ENCODE measurements around the gene GDF15.
"Not testable (repeated sequence)": the region's sequence is repeated elsewhere in the genome, so short reads cannot be mapped to it uniquely, and the experiment has no call there.

The GDF15 gene

GRCh38 chr19:18392417-18392816, 6.5 kb downstream of the GDF15 start:
- no peak for DNase-seq (ENCODE audit: low spot score)

GRCh38 chr19:18392926-18393325, 7.0 kb downstream of the GDF15 start:
- DNase-seq (ENCODE audit: low spot score): no peak

- no peak for DNase-seq (ENCODE audit: low spot score)
Observed at GRCh38 chr19:18393836-18394235, 7.9 kb downstream of the GDF15 start.

GRCh38 chr19:18396471-18397241, 10.7 kb downstream of the GDF15 start:
- no peak for DNase-seq (ENCODE audit: low spot score)

GRCh38 chr19:18397242-18398202, 11.6 kb downstream of the GDF15 start, which contains the start of gene LRRC25:
LRRC25 (minus strand) TSS chr19:18397622; CDS start chr19:18396963, 659 bp downstream.
- DNase-seq (ENCODE audit: low spot score): no peak

GRCh38 chr19:18399008-18399407, 13.1 kb downstream of the GDF15 start:
- no peak for DNase-seq (ENCODE audit: low spot score)

GRCh38 chr19:18401580-18402112, 15.7 kb downstream of the GDF15 start:
- no peak for DNase-seq (ENCODE audit: low spot score)

GRCh38 chr19:18402455-18403248, 16.7 kb downstream of the GDF15 start:
- DNase-seq (ENCODE audit: low spot score): not testable (repeated sequence)

GRCh38 chr19:18405754-18406153, 19.8 kb downstream of the GDF15 start:
- not testable (repeated sequence) for DNase-seq (ENCODE audit: low spot score)

- no peak for DNase-seq (ENCODE audit: low spot score)
Observed at GRCh38 chr19:18406749-18407148, 20.8 kb downstream of the GDF15 start.

GRCh38 chr19:18408053-18408476, 22.1 kb downstream of the GDF15 start:
- no peak for DNase-seq (ENCODE audit: low spot score)

- DNase-seq (ENCODE audit: low spot score): no peak
Observed at GRCh38 chr19:18412610-18413239, 26.8 kb downstream of the GDF15 start.

- DNase-seq (ENCODE audit: low spot score): no peak
Observed at GRCh38 chr19:18414504-18415177, 28.7 kb downstream of the GDF15 start.

GRCh38 chr19:18415178-18415867, 29.4 kb downstream of the GDF15 start:
- DNase-seq (ENCODE audit: low spot score): no peak

- peak; percentile 43 for DNase-seq (ENCODE audit: low spot score)
Observed at GRCh38 chr19:18416778-18417249, 30.9 kb downstream of the GDF15 start.

GRCh38 chr19:18417250-18418028, 31.5 kb downstream of the GDF15 start:
- DNase-seq (ENCODE audit: low spot score): no peak

GRCh38 chr19:18418029-18418482, 32.1 kb downstream of the GDF15 start:
- DNase-seq (ENCODE audit: low spot score): no peak

- no peak for DNase-seq (ENCODE audit: low spot score)
Observed at GRCh38 chr19:18418483-18419194, 32.7 kb downstream of the GDF15 start.
